ENCODE data around the gene OAF.
"Not testable (repeated sequence)": the region's sequence is repeated elsewhere in the genome, so short reads cannot be mapped to it uniquely, and the experiment has no call there.

Gene OAF

DNA sequence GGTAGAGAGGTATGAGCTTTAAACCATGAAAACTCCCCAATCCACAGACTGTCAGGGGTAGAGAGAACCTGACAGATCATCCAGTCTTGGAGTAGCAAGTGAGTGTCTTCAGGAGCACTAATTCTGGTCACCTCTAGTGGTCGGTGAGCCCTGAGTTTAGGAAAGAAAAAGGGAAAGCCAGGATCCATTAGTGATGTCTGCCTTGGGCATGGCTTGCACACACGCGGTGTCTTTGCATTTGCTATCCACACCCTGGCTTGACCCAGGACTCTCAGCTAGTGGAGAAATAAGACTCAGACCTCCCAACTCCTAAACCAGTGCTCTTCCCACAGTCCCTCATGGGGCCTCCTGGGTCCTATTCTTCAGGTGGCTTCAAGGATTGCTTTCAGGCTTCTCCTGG, 48.4 kb downstream of the OAF start:
- in situ Hi-C loops (cut with MboI; ENCODE audit: low sequenced_read_pairs), result no loop called here

DNA sequence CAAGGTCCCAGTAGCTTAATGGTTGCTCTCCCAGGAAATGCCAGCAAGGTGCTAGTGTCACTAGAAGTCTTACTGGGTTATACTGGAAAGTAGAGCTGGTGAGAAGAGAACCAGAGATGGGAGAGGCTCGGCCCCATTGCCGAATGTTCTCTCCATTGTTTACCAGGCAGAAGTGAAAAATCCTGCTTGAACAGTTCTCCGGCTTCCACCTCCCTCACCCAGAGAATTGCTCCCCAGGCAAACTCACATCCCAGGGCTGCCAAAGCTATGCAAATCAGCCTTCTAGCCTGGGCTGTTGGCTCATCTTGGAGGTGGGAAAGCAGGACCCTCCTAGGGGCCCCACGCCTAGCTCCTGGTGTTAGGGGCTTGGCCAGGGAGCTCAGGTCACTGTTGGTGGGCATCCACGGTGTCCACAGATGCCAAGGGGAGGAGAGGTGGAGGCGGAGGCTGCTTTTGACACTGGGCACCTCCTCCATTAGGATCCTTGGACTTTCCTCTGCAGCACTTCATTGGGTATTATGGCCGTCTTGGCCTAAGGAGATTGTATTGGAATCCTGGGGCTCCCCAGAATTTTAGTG, 49.2 kb downstream of the OAF start:
- in situ Hi-C loops (cut with MboI; ENCODE audit: low sequenced_read_pairs), result no loop called here

DNA sequence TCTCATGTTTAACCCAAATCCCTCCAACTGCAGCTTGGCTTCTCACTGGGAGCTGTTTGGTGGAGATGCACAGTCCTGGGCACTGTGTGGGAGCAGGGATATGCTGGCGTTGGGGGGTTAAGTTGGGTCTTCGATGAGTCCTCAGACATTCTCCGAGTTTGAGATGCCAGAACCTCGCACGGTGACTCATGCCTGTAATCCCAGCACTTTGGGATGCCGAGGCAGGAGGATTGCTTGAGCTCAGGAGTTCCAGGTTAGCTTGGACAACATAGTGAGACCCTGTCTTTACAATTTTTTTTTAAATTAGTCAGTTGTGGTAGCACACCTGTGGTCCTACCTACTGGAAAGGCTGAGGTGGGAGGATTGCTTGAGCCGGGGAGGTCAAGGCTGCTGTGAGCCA, 49.8 kb downstream of the OAF start:
- in situ Hi-C loops (cut with MboI; ENCODE audit: low sequenced_read_pairs), result no loop called here

GRCh38 chr11:120261321-120261720, 50.5 kb downstream of the OAF start:
- in situ Hi-C loops (cut with MboI; ENCODE audit: low sequenced_read_pairs), result no loop called here

- in situ Hi-C loops (cut with MboI; ENCODE audit: low sequenced_read_pairs), result no loop called here
Observed at GRCh38 chr11:120261931-120262330, 51.1 kb downstream of the OAF start.

DNA sequence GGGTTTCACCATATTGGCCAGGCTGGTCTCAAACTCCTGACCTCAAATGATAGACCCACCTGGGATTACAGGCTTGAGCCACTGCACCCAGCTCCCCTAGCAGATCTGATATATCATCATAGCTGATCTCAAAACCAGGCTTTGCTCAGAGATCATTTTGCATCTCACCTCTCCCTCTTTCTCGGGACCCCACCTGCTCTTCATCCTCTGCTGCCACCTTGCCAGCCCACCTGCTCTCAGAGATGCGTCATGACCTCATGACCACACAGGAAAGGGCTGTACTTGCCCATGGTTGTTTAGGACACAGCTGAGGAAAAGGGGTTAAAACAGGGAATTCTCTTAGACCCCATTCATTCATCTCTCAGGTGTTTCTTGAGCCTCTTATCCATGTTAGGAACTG, 56.5 kb downstream of the OAF start:
- in situ Hi-C loops (cut with MboI; ENCODE audit: low sequenced_read_pairs), result no loop called here

GRCh38 chr11:120268686-120269085, 57.9 kb downstream of the OAF start:
- in situ Hi-C loops (cut with MboI; ENCODE audit: low sequenced_read_pairs), result no loop called here

- in situ Hi-C loops (cut with MboI; ENCODE audit: low sequenced_read_pairs), result no loop called here
Observed at GRCh38 chr11:120270386-120270785, 59.6 kb downstream of the OAF start.

GRCh38 chr11:120271672-120272071, 60.8 kb downstream of the OAF start:
- in situ Hi-C loops (cut with MboI; ENCODE audit: low sequenced_read_pairs), result no loop called here

DNA sequence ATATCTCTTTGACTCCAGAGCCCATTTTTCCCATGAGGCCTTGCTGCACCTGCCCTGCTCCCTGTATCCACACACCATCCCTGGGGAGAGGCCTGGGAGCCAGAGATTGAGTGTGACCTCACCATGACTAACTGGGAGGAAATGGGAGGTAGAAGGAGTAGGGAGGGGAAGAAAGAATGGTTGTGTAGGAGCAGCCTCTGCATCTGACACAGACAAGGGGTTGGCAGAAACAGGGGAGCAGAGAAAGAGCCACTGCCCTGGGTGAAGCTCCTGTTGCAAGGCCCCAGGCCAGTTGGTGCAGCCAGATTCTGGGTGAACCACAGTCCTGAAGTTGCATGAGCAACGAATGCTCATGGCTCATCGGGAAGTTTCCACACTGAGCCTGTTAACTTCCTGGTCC, 61.5 kb downstream of the OAF start:
- in situ Hi-C loops (cut with MboI; ENCODE audit: low sequenced_read_pairs), result no loop called here

GRCh38 chr11:120273432-120273831, 62.6 kb downstream of the OAF start:
- in situ Hi-C loops (cut with MboI; ENCODE audit: low sequenced_read_pairs), result no loop called here

GRCh38 chr11:120273956-120274355, 63.1 kb downstream of the OAF start:
- in situ Hi-C loops (cut with MboI; ENCODE audit: low sequenced_read_pairs), result not testable (repeated sequence)

- in situ Hi-C loops (cut with MboI; ENCODE audit: low sequenced_read_pairs), result no loop called here
Observed at GRCh38 chr11:120279502-120279901, 68.7 kb downstream of the OAF start.

Measured in HL-60/S4 treated with phorbol 12-myristate 13-acetate at 8.2 ng/mL for 4 days and 3 days (cell line).